DOHH2 (cell line): ENCODE results near the gene ANLN.

Experiments
- H3F3A ChIP-seq: fragments of 200-600 bp; sonication (generic), shearing (Covaris generic); 2 replicates; pipeline ENCODE4 v1.6.0; 2016; ENCODE audit warnings: antibody characterized with exemption, mild to moderate bottlenecking; ENCODE audit not compliant: control insufficient read depth, insufficient read depth
- H3K27ac ChIP-seq: fragments of 200-600 bp; sonication (generic); 2 replicates; pipeline ENCODE4 v1.5.1; 2014; ENCODE audit warnings: low read depth, mild to moderate bottlenecking, low read length, moderate library complexity
- H3K27me3 ChIP-seq: fragments of 200-600 bp; sonication (generic); 2 replicates; pipeline ENCODE4 v1.6.1; 2014; ENCODE audit warnings: mild to moderate bottlenecking, low read length, mixed read lengths; ENCODE audit not compliant: control insufficient read depth
- H3K36me3 ChIP-seq: fragments of 200-600 bp; sonication (generic); 2 replicates; pipeline ENCODE4 v1.6.1; 2014; ENCODE audit warnings: mild to moderate bottlenecking, low read length, moderate library complexity, mixed read lengths; ENCODE audit not compliant: control insufficient read depth
- H3K4me1 ChIP-seq: fragments of 200-600 bp; sonication (generic); 2 replicates; pipeline ENCODE4 v1.6.1; 2014; ENCODE audit warnings: mild to moderate bottlenecking, low read length, mixed read lengths; ENCODE audit not compliant: control insufficient read depth
- H3K4me2 ChIP-seq: fragments of 200-600 bp; sonication (generic); 2 replicates; pipeline ENCODE4 v1.6.0; 2014; ENCODE audit warnings: mild to moderate bottlenecking, low read length, moderate library complexity
- H3K4me3 ChIP-seq: fragments of 200-600 bp; sonication (generic); 2 replicates; pipeline ENCODE4 v1.5.1; 2014; ENCODE audit warnings: mild to moderate bottlenecking, low read length, mixed read lengths
- H3K79me2 ChIP-seq: fragments of 200-600 bp; sonication (generic); 2 replicates; pipeline ENCODE4 v1.6.1; 2014; ENCODE audit warnings: mild to moderate bottlenecking, low read length, mixed read lengths; ENCODE audit not compliant: control insufficient read depth
- H3K9me2 ChIP-seq: fragments of 200-600 bp; sonication (generic); replicated peaks from 2 replicates; pipeline ENCODE4 v1.6.1; 2014; ENCODE audit warnings: mild to moderate bottlenecking, low read length, mixed read lengths; ENCODE audit not compliant: control insufficient read depth
- H3K9me3 ChIP-seq: fragments of 200-600 bp; sonication (generic); 2 replicates; pipeline ENCODE4 v1.6.1; 2014; ENCODE audit warnings: antibody characterized with exemption, low read length, mixed read lengths; ENCODE audit not compliant: control insufficient read depth, insufficient read depth
- H4K20me1 ChIP-seq: fragments of 200-600 bp; sonication (generic); 2 replicates; pipeline ENCODE4 v1.6.0; 2014; ENCODE audit warnings: low read depth, mild to moderate bottlenecking, antibody characterized with exemption, low read length, moderate library complexity; ENCODE audit not compliant: control insufficient read depth, insufficient read depth
- CTCF ChIP-seq: fragments of 200-600 bp; sonication (generic); IDR thresholded peaks from one replicate; pipeline ENCODE4 v1.5.1; 2014; ENCODE audit warnings: antibody characterized with exemption, mild to moderate bottlenecking, low read depth, low read length; ENCODE audit not compliant: poor library complexity, severe bottlenecking
- EZH2phosphoT487 ChIP-seq: fragments of 200-600 bp; sonication (generic); IDR thresholded peaks from 2 replicates; pipeline ENCODE4 v1.6.1; 2017; ENCODE audit warnings: borderline replicate concordance, mild to moderate bottlenecking, antibody characterized with exemption, low read length, moderate library complexity, mixed read lengths

The ANLN gene

GRCh38 chr7:36391436-36392198 lies 2.0 kb downstream of the ANLN start:
- no peak for TF ChIP-seq EZH2phosphoT487
- no peak for TF ChIP-seq CTCF
- Histone ChIP-seq H3K4me2 (peak overlapping the region; percentile 78), H3K79me2 (peaks cover 70% of the 10 kb centered on the region), H3K9me3 (no peaks in the 10 kb centered on the region), H3K27ac (peak overlapping the region; percentile 81), H3F3A (peaks cover 16% of the 10 kb centered on the region), H3K27me3 (no peaks in the 10 kb centered on the region), H3K4me3 (peak overlapping the region; percentile 87), H3K36me3 (peaks cover 51% of the 10 kb centered on the region), H3K9me2 (no peaks in the 10 kb centered on the region), H4K20me1 (peaks cover 21% of the 10 kb centered on the region), H3K4me1 (peaks cover 42% of the 10 kb centered on the region)

GRCh38 chr7:36393826-36394225 lies 4.2 kb downstream of the ANLN start:
- H3K9me2 ChIP-seq, result no peaks in the 10 kb centered on the region
- peaks cover 71% of the 10 kb centered on the region for H3K36me3 ChIP-seq
- H3F3A ChIP-seq, result 0 out of 2 replicates have a peak, but pooled peaks cover 5% of the 10 kb centered on the region
- peaks cover 21% of the 10 kb centered on the region for H4K20me1 ChIP-seq
- no peak overlapping the region for H3K27ac ChIP-seq
- H3K4me1 ChIP-seq, result peaks cover 41% of the 10 kb centered on the region
- TF ChIP-seq CTCF, result no peak
- no peak for TF ChIP-seq EZH2phosphoT487
- peaks cover 86% of the 10 kb centered on the region for H3K79me2 ChIP-seq
- H3K9me3 ChIP-seq, result no peaks in the 10 kb centered on the region
- peak overlapping the region; percentile 56 for H3K4me2 ChIP-seq
- no peaks in the 10 kb centered on the region for H3K27me3 ChIP-seq
- H3K4me3 ChIP-seq, result peak overlapping the region; percentile 41

- H3K79me2 ChIP-seq, result peaks cover 90% of the 10 kb centered on the region
These were observed 5.7 kb downstream of the ANLN start for GRCh38 chr7:36395171-36395894.

More at GRCh38 chr7:36395171-36395894, 5.7 kb downstream of the ANLN start:
- Histone ChIP-seq H3K27me3 (no peaks in the 10 kb centered on the region), H3K36me3 (peaks cover 79% of the 10 kb centered on the region), H3K27ac (no peak overlapping the region), H3F3A (0 out of 2 replicates have a peak, but pooled peaks cover 5% of the 10 kb centered on the region), H4K20me1 (peaks cover 21% of the 10 kb centered on the region), H3K9me3 (no peaks in the 10 kb centered on the region), H3K9me2 (no peaks in the 10 kb centered on the region), H3K4me1 (peaks cover 35% of the 10 kb centered on the region), H3K4me3 (no peak overlapping the region), H3K4me2 (no peak overlapping the region)
- TF ChIP-seq CTCF (no peak), EZH2phosphoT487 (no peak)
